Measurements from ENCODE around the gene LAMB4. TPM values are rescaled to one million over a fixed set of nuclear protein-coding genes. Genes with fewer than 3 reads are reported as not detected.

The LAMB4 gene
- polyA plus RNA-seq, 3 donors, result 2.6 to 7.0 (median 3.4) TPM

GRCh38 chr7:108079648-108080591 lies 50.2 kb downstream of the LAMB4 start:
- DNase-seq (ENCODE audit: low read depth in 3 of 3, low spot score in 2 of 3), result no peak

GRCh38 chr7:108079276-108079647 lies 50.9 kb downstream of the LAMB4 start:
- no peak for DNase-seq (ENCODE audit: low read depth in 3 of 3, low spot score in 2 of 3)

GRCh38 chr7:108078691-108079090 lies 51.5 kb downstream of the LAMB4 start:
- no peak for DNase-seq (ENCODE audit: low read depth in 3 of 3, low spot score in 2 of 3)

- no peak for DNase-seq (ENCODE audit: low read depth in 3 of 3, low spot score in 2 of 3)
Observed at GRCh38 chr7:108078211-108078673, 51.9 kb downstream of the LAMB4 start.

- no peak for DNase-seq (ENCODE audit: low read depth in 3 of 3, low spot score in 2 of 3)
Observed at GRCh38 chr7:108077709-108078108, 52.5 kb downstream of the LAMB4 start.

- DNase-seq (ENCODE audit: low read depth in 3 of 3, low spot score in 2 of 3), result no peak
Observed at GRCh38 chr7:108076156-108076555, 54.0 kb downstream of the LAMB4 start.

- no peak for DNase-seq (ENCODE audit: low read depth in 3 of 3, low spot score in 2 of 3)
Observed at GRCh38 chr7:108073305-108074070, 56.7 kb downstream of the LAMB4 start.

GRCh38 chr7:108072739-108073138 lies 57.4 kb downstream of the LAMB4 start:
- no peak for DNase-seq (ENCODE audit: low read depth in 3 of 3, low spot score in 2 of 3)

GRCh38 chr7:108072116-108072515 lies 58.0 kb downstream of the LAMB4 start:
- DNase-seq (ENCODE audit: low read depth in 3 of 3, low spot score in 2 of 3), result no peak

GRCh38 chr7:108071551-108071950 lies 58.6 kb downstream of the LAMB4 start:
- DNase-seq (ENCODE audit: low read depth in 3 of 3, low spot score in 2 of 3), result no peak

GRCh38 chr7:108069646-108070045 lies 60.5 kb downstream of the LAMB4 start:
- DNase-seq (ENCODE audit: low read depth in 3 of 3, low spot score in 2 of 3), result no peak

GRCh38 chr7:108067844-108068243 lies 62.3 kb downstream of the LAMB4 start:
- no peak for DNase-seq (ENCODE audit: low read depth in 3 of 3, low spot score in 2 of 3)

GRCh38 chr7:108066486-108066885 lies 63.7 kb downstream of the LAMB4 start:
- DNase-seq (ENCODE audit: low read depth in 3 of 3, low spot score in 2 of 3), result no peak

- no peak for DNase-seq (ENCODE audit: low read depth in 3 of 3, low spot score in 2 of 3)
Observed at GRCh38 chr7:108063520-108063933, 66.6 kb downstream of the LAMB4 start.

GRCh38 chr7:108062250-108063014 lies 67.7 kb downstream of the LAMB4 start:
- no peak for DNase-seq (ENCODE audit: low read depth in 3 of 3, low spot score in 2 of 3)

- DNase-seq (ENCODE audit: low read depth in 3 of 3, low spot score in 2 of 3), result no peak
Observed at GRCh38 chr7:108059526-108059925, 70.6 kb downstream of the LAMB4 start.

- peak; percentile 52 to 65 (median 58) for DNase-seq (ENCODE audit: low read depth in 3 of 3, low spot score in 2 of 3)
Observed at GRCh38 chr7:108057951-108058481, 72.1 kb downstream of the LAMB4 start.

- DNase-seq (ENCODE audit: low read depth in 3 of 3, low spot score in 2 of 3), result no peak
Observed at GRCh38 chr7:108055611-108056021, 74.5 kb downstream of the LAMB4 start.

GRCh38 chr7:108054537-108054936 lies 75.6 kb downstream of the LAMB4 start:
- DNase-seq (ENCODE audit: low read depth in 3 of 3, low spot score in 2 of 3), result no peak

GRCh38 chr7:108053250-108053649 lies 76.9 kb downstream of the LAMB4 start:
- no peak for DNase-seq (ENCODE audit: low read depth in 3 of 3, low spot score in 2 of 3)

GRCh38 chr7:108051454-108051853 lies 78.7 kb downstream of the LAMB4 start:
- DNase-seq (ENCODE audit: low read depth in 3 of 3, low spot score in 2 of 3), result no peak
